Loucy (cell line): Measurements from ENCODE around the gene PTTG1IP.

ENCODE experiments used
- CTCF ChIP-seq: fragments of 200-600 bp; sonication (generic); conservative IDR thresholded peaks from 2 replicates; pipeline ENCODE4 v1.5.1; 2014; ENCODE audit warnings: mild to moderate bottlenecking, antibody characterized with exemption, low read length
- EZH2phosphoT487 ChIP-seq: fragments of 200-600 bp; IDR thresholded peaks from 2 replicates; pipeline ENCODE4 v1.6.1; 2018; ENCODE audit warnings: antibody characterized with exemption, mild to moderate bottlenecking, moderate library complexity, borderline replicate concordance

- TF ChIP-seq CTCF: no peak
- TF ChIP-seq EZH2phosphoT487: no peak
Measured at GRCh38 chr21:44837537-44837936, 36.0 kb downstream of the PTTG1IP start.
